AG10803 (cell line): Measurements from ENCODE around the gene SH3PXD2A.

Source experiments
- DNase-seq: peaks from one replicate; pipeline ENCODE4 v3.0.0; 2010; ENCODE audit warnings: low read depth
- H3K4me3 ChIP-seq: 2 replicates; pipeline ENCODE4 v1.5.1; 2011; ENCODE audit warnings: mild to moderate bottlenecking, low read length, control low read depth
- TF ChIP-seq, protein P1 (sequence below): conservative IDR thresholded peaks from 2 replicates; pipeline ENCODE4 v1.5.1; 2011; ENCODE audit warnings: mild to moderate bottlenecking, low read length, control low read depth, inconsistent platforms

SH3PXD2A gene

DNA sequence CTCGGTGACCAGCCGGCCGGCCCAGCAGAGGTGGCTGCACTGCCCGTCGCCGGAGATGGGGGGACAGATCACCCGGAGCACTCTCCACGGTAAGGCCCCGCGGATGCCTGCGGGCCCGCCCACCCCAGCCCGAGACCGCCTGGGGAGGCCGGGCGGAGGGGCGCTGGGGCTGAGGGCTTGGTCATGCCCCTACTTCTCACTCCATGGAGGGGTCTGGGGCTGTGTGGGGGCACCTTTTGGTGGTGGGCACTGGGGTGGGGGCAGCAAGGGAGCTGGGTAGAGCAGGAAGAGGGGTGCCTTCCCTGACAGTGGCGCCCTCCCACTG lies 300.1 kb downstream of the SH3PXD2A start:
- TF ChIP-seq, protein P1, sequence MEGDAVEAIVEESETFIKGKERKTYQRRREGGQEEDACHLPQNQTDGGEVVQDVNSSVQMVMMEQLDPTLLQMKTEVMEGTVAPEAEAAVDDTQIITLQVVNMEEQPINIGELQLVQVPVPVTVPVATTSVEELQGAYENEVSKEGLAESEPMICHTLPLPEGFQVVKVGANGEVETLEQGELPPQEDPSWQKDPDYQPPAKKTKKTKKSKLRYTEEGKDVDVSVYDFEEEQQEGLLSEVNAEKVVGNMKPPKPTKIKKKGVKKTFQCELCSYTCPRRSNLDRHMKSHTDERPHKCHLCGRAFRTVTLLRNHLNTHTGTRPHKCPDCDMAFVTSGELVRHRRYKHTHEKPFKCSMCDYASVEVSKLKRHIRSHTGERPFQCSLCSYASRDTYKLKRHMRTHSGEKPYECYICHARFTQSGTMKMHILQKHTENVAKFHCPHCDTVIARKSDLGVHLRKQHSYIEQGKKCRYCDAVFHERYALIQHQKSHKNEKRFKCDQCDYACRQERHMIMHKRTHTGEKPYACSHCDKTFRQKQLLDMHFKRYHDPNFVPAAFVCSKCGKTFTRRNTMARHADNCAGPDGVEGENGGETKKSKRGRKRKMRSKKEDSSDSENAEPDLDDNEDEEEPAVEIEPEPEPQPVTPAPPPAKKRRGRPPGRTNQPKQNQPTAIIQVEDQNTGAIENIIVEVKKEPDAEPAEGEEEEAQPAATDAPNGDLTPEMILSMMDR: no peak
- no peak for DNase-seq
- peak overlapping the region; percentile 36 for H3K4me3 ChIP-seq

DNA sequence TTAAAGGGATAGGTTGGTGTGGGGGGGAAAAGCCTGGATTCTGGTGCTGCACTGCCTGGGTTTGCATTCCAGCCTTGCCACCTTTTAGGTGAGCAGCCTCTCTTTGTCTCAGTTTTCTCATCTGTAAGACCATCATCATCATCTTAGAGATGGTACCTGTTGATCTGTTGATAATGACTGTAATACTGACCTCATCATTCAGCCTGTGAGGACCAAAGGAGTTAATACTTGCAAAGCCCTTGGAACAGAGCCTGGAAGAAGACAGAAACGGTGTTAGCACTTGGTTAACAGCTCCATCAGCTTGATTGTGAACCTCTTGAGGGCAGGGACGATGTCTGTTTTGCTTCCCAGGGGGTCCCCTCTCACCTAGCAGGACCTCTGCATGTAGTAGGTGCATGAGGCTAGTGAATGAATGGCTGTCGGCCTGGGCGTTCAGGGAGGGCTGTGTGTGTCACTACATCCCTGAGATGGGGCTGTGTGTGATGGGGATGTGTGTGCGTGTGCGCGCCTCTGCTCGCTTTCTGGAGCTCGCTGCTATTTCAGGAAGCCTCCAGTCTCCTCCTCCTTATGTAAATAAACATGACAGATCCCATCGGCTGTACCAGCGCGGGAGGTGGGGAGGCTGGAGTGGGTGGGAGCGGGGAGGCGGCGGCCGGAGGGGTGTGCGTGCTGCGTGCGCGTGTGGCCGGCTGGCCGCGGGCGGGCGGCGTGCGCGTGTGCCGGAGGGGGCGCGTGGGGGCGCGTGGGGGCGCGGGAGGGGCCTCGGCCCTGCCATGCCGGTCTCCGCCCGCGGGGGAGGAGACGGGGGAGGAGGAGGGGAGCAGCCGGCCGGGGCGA lies 300.7 kb downstream of the SH3PXD2A start:
- TF ChIP-seq, protein P1: no peak

DNA sequence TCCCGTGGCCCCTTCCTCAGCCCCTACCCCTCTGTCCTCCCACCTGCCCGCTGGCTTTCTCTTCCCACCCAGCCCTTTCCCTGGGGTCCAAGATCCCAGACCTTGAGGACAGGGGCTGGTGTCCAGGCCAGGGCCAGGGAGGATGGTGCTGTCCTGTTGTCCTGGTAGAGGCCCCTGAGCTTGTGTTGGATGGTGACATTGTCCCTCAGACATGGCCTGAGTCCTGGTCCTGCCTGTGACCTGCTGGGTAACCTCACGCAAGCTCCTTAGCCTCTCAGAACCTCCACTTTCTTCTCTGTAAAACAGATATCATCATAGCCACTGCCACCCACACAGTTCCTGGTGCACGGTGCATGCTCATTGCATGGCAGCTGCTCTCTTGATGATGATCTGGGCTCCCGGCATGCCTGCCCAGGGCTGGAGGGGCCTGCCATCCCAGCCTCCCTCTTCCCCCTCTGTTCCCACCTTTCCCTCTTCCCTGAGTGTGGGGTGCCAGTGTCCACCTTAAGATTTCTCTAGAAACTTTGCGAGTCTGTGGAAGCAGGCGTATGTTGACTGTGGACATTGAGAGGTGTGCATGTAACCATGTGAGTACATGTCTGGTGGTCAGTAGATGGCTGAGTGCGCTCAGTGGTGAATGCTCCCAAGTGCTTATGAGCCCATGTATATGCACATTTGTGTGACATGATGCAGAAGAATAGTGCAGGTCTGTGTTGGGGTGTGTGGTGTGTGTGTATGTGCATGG lies 301.5 kb downstream of the SH3PXD2A start:
- TF ChIP-seq, protein P1: no peak
- no peak for DNase-seq
- H3K4me3 ChIP-seq: no peak overlapping the region

More for the DNA sequence above, 300.7 kb downstream of the SH3PXD2A start:
- peak overlapping the region; percentile 38 for H3K4me3 ChIP-seq
- peak; percentile 51 for DNase-seq

DNA sequence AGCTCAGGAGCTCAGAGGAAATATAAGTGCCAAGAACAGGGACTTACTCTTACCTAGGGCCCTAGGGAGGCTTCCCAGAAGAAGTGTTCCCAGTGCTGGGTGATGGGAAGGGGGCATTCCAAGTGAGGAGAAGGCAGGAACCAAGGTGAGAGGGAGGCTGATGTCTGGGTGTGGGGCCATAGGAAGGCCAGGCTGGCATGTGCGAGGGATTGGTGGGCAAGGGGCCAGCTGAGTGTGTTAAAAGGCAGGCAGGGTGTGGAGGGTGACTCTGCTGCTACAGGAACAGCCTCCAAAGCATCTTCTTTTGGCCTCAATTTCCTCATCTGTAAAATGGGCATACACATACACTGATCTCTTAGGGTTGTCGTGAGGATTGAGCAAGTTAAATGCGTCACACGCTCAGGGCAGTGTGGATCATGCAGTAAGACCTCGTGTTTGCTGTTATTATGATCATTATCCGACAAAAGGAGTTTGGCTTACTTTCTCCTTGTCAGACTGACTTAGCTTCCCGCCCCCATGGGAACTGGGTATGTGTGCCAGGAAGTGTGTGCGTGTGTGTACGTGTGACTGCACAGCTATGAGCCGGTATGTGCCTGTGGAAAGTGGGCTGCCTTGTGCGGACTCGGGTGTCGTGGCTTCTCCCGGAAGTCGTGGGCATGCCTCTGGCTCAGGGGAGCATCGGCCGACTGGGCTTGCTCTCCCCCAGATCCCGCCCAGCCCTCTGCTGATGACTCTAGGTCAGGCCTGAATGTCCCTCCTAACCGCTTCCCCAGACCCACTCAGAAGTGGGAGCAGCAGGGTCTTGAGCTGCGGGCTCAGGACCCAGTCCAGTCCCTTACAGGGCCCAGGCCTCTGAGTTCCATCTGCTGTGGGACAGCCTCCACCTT lies 302.3 kb downstream of the SH3PXD2A start:
- TF ChIP-seq, protein P1: no peak
- H3K4me3 ChIP-seq: no peak overlapping the region
- no peak for DNase-seq

DNA sequence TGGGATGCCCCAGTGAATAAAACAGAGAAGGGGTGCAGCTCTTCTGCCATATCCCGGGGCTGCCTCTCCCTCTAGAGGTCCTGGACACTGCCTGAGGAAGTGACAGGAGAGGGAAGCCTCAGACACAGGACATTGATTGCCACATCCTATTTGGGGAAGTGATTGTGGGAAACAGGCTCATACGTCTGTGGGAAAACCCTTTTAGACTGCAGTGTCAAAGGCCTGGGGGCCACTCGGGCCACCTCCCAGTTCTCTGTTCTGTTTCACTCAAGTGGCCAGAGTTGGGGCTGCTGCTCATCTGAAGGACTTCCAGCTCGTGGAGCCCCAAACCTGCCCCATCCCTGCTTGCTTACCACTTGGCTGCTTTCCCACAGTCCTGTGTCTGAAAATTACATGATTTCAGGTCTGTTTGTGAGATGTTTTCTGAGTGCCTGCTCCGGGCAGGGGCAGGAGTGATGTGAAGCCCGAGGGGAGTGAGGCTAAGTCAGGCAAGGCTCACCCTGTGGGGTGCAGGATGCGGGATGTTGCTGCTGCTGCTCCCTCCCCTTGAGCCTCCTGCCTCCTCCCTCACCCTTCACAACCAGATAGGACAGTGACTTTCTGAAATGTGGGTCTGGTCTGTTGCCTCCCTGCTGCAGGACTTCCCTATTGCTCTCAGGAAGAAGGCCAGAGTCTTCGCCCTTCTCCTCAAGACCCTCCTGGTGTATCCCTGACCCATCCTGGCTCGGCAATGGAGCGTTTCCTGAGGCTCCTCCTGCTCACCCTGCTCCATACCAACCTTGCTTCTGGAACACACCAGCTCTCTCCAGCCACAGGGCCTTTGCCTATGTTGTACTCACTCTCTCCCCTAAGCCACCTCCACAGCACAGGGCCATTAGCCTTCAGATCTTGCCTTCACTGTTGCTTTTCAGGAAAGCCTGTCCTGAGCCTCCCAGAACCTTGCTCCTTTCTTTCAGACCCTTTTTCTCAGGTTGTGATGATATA lies 303.5 kb downstream of the SH3PXD2A start:
- no peak overlapping the region for H3K4me3 ChIP-seq
- DNase-seq: no peak
- TF ChIP-seq, protein P1: no peak

DNA sequence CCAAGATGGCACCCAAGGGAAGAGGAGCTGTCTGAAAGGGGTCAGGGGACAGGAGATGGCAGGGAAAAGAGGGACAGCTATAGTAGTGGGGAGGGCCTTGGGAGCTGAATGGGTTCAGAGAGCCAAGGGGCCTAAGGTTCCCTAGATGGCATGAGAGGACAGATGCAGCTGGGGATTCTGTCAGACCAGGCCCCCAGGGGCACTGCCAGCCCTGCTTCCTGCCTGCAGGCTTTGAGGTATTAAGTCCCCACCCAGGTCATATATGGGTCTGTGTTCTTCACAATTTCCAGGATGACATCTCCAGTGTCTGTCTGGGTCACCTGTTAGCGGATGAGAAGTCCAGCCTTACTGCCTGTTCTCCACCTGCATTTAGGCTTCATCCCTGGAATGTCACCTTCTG lies 305.1 kb downstream of the SH3PXD2A start:
- TF ChIP-seq, protein P1: no peak
- H3K4me3 ChIP-seq: no peak overlapping the region
- no peak for DNase-seq
